ENCODE results near the gene ZNF552. TPM values are rescaled to one million over a fixed set of nuclear protein-coding genes. Genes with fewer than 3 reads are reported as not detected.
A peak's percentile ranks its signal among the peaks of the same experiment; 100 is the strongest.

ZNF552 gene
- total RNA-seq, 4 donors from 2014 or later = 1.2 to 2.3 (median 1.8) TPM

DNA sequence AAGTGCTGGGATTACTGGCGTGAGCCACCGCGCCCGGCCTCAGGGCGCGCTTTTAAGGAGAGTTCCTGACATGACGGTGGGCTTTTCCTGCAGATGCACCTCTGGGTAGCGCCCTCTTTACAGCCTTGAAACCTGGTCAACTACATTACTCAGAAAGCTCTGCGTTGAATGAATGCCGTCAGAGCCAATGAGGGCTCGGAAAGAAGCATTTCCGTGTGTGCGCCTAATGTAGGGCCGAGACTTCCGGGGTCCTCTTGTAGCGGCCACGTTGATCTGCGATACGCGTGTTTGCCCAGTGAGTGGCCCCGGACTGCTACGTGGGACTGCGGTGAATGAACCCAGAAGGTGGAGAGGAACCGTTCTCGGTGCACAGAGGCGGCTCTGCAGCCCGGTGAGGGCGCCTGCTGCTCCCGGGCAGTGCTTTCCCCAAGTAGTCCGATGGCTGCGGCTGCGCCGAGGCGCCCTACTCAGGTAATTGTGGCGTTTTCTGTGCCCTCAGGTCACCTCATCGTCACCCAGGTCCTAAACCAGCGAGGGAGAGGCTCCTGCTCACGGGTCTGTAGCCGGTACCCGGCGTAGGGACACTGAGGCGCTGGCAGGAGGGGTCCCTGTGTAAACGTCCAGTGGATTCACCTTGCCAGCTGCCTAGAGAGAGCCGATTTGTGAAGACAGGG, 4.9 kb upstream of the ZNF552 start:
- TF ChIP-seq CTCF (IDR thresholded peaks at IDR 0.05 in 4 of 5, conservative IDR thresholded peaks at IDR 0.05 in 1 of 5) (no peak), POLR2A (IDR thresholded peaks at IDR 0.05) (peak; percentile 28 to 32)
- DNase-seq (peak; percentile 71 to 81), ATAC-seq (peak; percentile 85 to 91)
- H3K27me3 ChIP-seq = no peaks in the 10 kb centered on the region
- in situ Hi-C loops (cut with MboI; ENCODE audit: low sequenced_read_pairs in 4 of 4) = no loop called here
- peaks cover 0 to 7% of the 10 kb centered on the region in 2 donors for H3K36me3 ChIP-seq
- intact Hi-C loops (cut with DNase I; ENCODE audit: low total_unique reads) = no loop called here
- peaks cover 12 to 32% of the 10 kb centered on the region in 2 donors for H3K4me1 ChIP-seq
- peak overlapping the region; percentile 75 to 92 (median 78) for H3K27ac ChIP-seq
- H3K9me3 ChIP-seq = no peaks in the 10 kb centered on the region
- H3K4me3 ChIP-seq = peak overlapping the region; percentile 66 to 98 (median 87)

DNA sequence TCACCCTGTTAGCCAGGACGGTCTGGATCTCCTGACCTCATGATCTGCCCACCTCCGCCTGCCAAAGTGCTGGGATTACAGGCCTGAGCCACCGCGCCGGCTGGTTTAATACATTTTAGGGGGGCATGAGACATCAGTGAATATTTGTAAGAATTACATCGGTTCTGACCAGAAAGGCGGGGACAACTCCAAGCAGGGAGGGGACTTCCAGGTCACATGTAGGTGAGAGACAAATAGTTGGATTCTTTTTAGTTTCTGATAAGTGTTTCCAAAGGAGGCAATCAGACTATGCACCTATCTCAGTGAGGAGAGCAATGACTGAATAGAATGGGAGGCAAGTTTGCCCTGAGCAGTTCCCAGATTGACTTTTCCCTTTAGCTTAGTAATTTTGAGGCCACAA, 3.7 kb upstream of the ZNF552 start:
- Histone ChIP-seq H3K9me3 (no peaks in the 10 kb centered on the region), H3K4me3 (no peak overlapping the region), H3K36me3 (no peaks in the 10 kb centered on the region), H3K27me3 (no peaks in the 10 kb centered on the region), H3K4me1 (peaks cover 19 to 37% of the 10 kb centered on the region in 2 donors), H3K27ac (no peak overlapping the region)
- intact Hi-C loops (cut with DNase I; ENCODE audit: low total_unique reads) (no loop called here), in situ Hi-C loops (cut with MboI; ENCODE audit: low sequenced_read_pairs in 4 of 4) (no loop called here)
- TF ChIP-seq CTCF (IDR thresholded peaks at IDR 0.05 in 4 of 5, conservative IDR thresholded peaks at IDR 0.05 in 1 of 5) = no peak
- TF ChIP-seq POLR2A (IDR thresholded peaks at IDR 0.05) = no peak
- DNase-seq (no peak), ATAC-seq (no peak)

DNA sequence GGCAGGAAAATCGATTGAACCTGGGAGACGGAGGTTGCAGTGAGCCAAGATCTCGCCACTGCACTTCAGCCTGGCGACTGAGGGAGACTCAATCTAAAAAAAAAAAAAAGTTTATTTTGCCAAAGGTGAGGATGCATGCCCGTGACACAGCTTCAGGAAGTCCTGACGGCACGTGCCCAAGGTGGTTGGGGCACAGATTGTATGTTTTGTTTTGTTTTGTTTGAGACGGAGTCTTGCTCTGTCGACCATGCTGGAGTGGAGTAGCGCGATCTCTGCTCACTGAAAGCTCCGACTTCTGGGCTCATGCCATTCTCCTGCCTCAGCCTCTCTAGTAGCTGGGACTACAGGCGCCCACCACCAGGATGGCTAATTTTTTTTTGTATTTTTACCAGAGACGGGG, 3.3 kb upstream of the ZNF552 start:
- in situ Hi-C loops (cut with MboI; ENCODE audit: low sequenced_read_pairs in 4 of 4) = no loop called here
- peaks cover 21 to 35% of the 10 kb centered on the region in 2 donors for H3K4me1 ChIP-seq

DNA sequence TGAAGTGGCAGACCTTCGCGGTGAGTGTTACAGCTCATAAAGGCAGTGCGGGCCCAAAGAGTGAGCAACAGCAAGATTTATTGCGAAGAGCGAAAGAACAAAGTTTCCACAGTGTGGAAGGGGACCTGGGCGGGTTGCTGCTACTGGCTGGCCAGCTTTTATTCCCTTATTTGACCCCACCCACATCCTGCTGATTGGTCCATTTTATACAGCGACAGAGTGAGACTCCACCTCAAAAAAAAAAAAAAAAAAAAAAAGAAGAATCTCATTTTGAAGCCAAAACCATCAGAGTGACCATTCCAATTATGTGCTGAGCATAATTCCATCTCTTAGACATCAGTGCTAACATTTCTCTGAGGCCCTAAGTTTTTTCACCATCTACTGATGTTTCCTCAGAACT, 1.9 kb upstream of the ZNF552 start:
- ATAC-seq (no peak), DNase-seq (no peak)
- H3K4me3 ChIP-seq = no peak overlapping the region
- intact Hi-C loops (cut with DNase I; ENCODE audit: low total_unique reads) (no loop called here), in situ Hi-C loops (cut with MboI; ENCODE audit: low sequenced_read_pairs in 4 of 4) (no loop called here)
- TF ChIP-seq POLR2A (IDR thresholded peaks at IDR 0.05) = no peak
- no peak for TF ChIP-seq CTCF (IDR thresholded peaks at IDR 0.05 in 4 of 5, conservative IDR thresholded peaks at IDR 0.05 in 1 of 5)
- H3K9me3 ChIP-seq = no peaks in the 10 kb centered on the region
- no peaks in the 10 kb centered on the region for H3K36me3 ChIP-seq
- H3K27ac ChIP-seq = no peak overlapping the region
- peaks cover 28 to 34% of the 10 kb centered on the region in 2 donors for H3K4me1 ChIP-seq
- no peaks in the 10 kb centered on the region for H3K27me3 ChIP-seq

More for the DNA sequence above, 3.3 kb upstream of the ZNF552 start:
- H3K27me3 ChIP-seq = no peaks in the 10 kb centered on the region
- H3K9me3 ChIP-seq = no peaks in the 10 kb centered on the region
- intact Hi-C loops (cut with DNase I; ENCODE audit: low total_unique reads) = no loop called here
- ATAC-seq = no peak
- DNase-seq = no peak
- no peak overlapping the region for H3K4me3 ChIP-seq
- H3K27ac ChIP-seq = no peak overlapping the region
- TF ChIP-seq POLR2A (IDR thresholded peaks at IDR 0.05) (no peak), CTCF (IDR thresholded peaks at IDR 0.05 in 4 of 5, conservative IDR thresholded peaks at IDR 0.05 in 1 of 5) (no peak)
- H3K36me3 ChIP-seq = no peaks in the 10 kb centered on the region

Data from gastrocnemius medialis (tissue), 4 donors.